Calu3 (cell line): ENCODE data around the gene ARRB1. TPM values are rescaled to one million over a fixed set of nuclear protein-coding genes. Genes with fewer than 3 reads are reported as not detected.

Experiments used
- BruUV-seq: library from RNA; stranded (reverse); fragments of 400-500 nt; replicated peaks from 2 replicates; lab custom pipeline; 2021; lab: Mats Ljungman, UMichigan
- CTCF ChIA-PET: fragments of 300-600 bp; sonication (Branson Sonifier 250); formaldehyde crosslinking; loops from one replicate; lab custom pipeline; 2022; ENCODE audit warnings: antibody characterized with exemption; lab: Charles Lee
- DNase-seq: peaks from one replicate; pipeline ENCODE4 v3.0.0; 2022
- H3K27ac Mint-ChIP-seq: one replicate; pipeline ENCODE4 v1.8.0; 2022; ENCODE audit warnings: mixed read lengths; ENCODE audit not compliant: unreplicated experiment
- H3K27me3 Mint-ChIP-seq: one replicate; pipeline ENCODE4 v1.8.0; 2022; ENCODE audit warnings: mixed read lengths; ENCODE audit not compliant: unreplicated experiment
- H3K36me3 Mint-ChIP-seq: one replicate; pipeline ENCODE4 v1.8.0; 2022; ENCODE audit warnings: mild to moderate bottlenecking, moderate library complexity, mixed read lengths; ENCODE audit not compliant: insufficient read depth, unreplicated experiment
- H3K4me1 Mint-ChIP-seq: one replicate; pipeline ENCODE4 v1.8.0; 2022; ENCODE audit warnings: mild to moderate bottlenecking, low read depth, mixed read lengths; ENCODE audit not compliant: unreplicated experiment
- H3K4me3 Mint-ChIP-seq: one replicate; pipeline ENCODE4 v1.8.0; 2022; ENCODE audit warnings: mild to moderate bottlenecking, low read depth, moderate library complexity, mixed read lengths; ENCODE audit not compliant: unreplicated experiment
- H3K9me3 Mint-ChIP-seq: one replicate; pipeline ENCODE4 v1.8.0; 2022; ENCODE audit warnings: low read depth, mixed read lengths; ENCODE audit not compliant: unreplicated experiment
- CTCF ChIP-seq: fragments of 200-600 bp; IDR thresholded peaks from one replicate; pipeline ENCODE4 v1.8.0; 2022; ENCODE audit warnings: antibody characterized with exemption; ENCODE audit not compliant: unreplicated experiment
- intact Hi-C: fragments of 100-400 bp; cut with micrococcal nuclease; formaldehyde crosslinking; loops from one replicate; pipeline ENCODE4 v1.10.0; 2022; ENCODE audit not compliant: unreplicated experiment
- total RNA-seq: library from RNA; stranded (reverse); gene quantifications from 2 replicates; pipeline ENCODE4 v1.2.3, GENCODE V29; 2022

The ARRB1 gene
- total RNA-seq, 1 experiment from 2014 or later = 8.7 TPM

GRCh38 chr11:75233754-75234172, 117.7 kb downstream of the ARRB1 start:
- H3K27me3 Mint-ChIP-seq = peaks cover 88% of the 10 kb centered on the region
- H3K4me3 Mint-ChIP-seq = no peak overlapping the region
- no peaks in the 10 kb centered on the region for H3K4me1 Mint-ChIP-seq
- BruUV-seq = no TSS peak
- H3K36me3 Mint-ChIP-seq = no peaks in the 10 kb centered on the region
- CTCF ChIA-PET = no interaction called here
- TF ChIP-seq CTCF = no peak
- H3K9me3 Mint-ChIP-seq = peaks cover 3% of the 10 kb centered on the region
- intact Hi-C loops = loop anchor here (1.0 kb wide), 1 partner anchor 19 kb away; no protein-coding TSS in a partner anchor
- H3K27ac Mint-ChIP-seq = no peak overlapping the region
- peak; percentile 67 for DNase-seq

GRCh38 chr11:75230621-75231020, 120.8 kb downstream of the ARRB1 start:
- intact Hi-C loops = no loop called here
- CTCF ChIA-PET = interaction anchor here (1.1 to 2.3 kb wide), 2 partner anchors 14 to 16 kb away, joined by 4 to 5 read pairs; no protein-coding TSS in a partner anchor
- Mint-ChIP-seq H3K4me3 (no peak overlapping the region), H3K9me3 (peaks cover 3% of the 10 kb centered on the region), H3K36me3 (no peaks in the 10 kb centered on the region), H3K27ac (no peak overlapping the region), H3K27me3 (peaks cover 73% of the 10 kb centered on the region), H3K4me1 (no peaks in the 10 kb centered on the region)
- TF ChIP-seq CTCF = no peak
- no TSS peak for BruUV-seq
- no peak for DNase-seq

GRCh38 chr11:75229466-75229865, 122.0 kb downstream of the ARRB1 start:
- no TSS peak for BruUV-seq
- CTCF ChIA-PET = interaction anchor here (0.9 to 1.3 kb wide), 2 partner anchors 19 to 207 kb away, joined by 3 to 4 read pairs; no protein-coding TSS in a partner anchor
- H3K4me3 Mint-ChIP-seq = no peak overlapping the region

GRCh38 chr11:75225794-75226193, 125.7 kb downstream of the ARRB1 start:
- Mint-ChIP-seq H3K9me3 (no peaks in the 10 kb centered on the region), H3K4me3 (no peak overlapping the region), H3K27ac (no peak overlapping the region), H3K27me3 (peaks cover 59% of the 10 kb centered on the region), H3K4me1 (no peaks in the 10 kb centered on the region), H3K36me3 (no peaks in the 10 kb centered on the region)
- intact Hi-C loops = no loop called here
- no TSS peak for BruUV-seq
- CTCF ChIA-PET = no interaction called here
- no peak for DNase-seq
- TF ChIP-seq CTCF = no peak

More at GRCh38 chr11:75229466-75229865, 122.0 kb downstream of the ARRB1 start:
- intact Hi-C loops = no loop called here
- no peak for DNase-seq
- Mint-ChIP-seq H3K36me3 (no peaks in the 10 kb centered on the region), H3K27ac (no peak overlapping the region), H3K9me3 (peaks cover 3% of the 10 kb centered on the region), H3K4me1 (no peaks in the 10 kb centered on the region), H3K27me3 (peaks cover 80% of the 10 kb centered on the region)
- TF ChIP-seq CTCF = no peak
